ENCODE data around the gene ARHGAP24.

- TF ChIP-seq CTCF (conservative IDR thresholded peaks at IDR 0.05), result no peak
- no peak for TF ChIP-seq ZFX (IDR thresholded peaks at IDR 0.05)
Measured at GRCh38 chr4:85784947-85785346, 310.0 kb downstream of the ARHGAP24 start.
